ENCODE measurements around the gene RUNX3.

- TF ChIP-seq CTCF (conservative IDR thresholded peaks at IDR 0.05; ENCODE audit: low read length) (no peak), EZH2phosphoT487 (IDR thresholded peaks at IDR 0.05; ENCODE audit: borderline replicate concordance, low read depth, low read length) (no peak)
Measured at GRCh38 chr1:24850328-24850920, 79.7 kb downstream of the RUNX3 start.
